GM21786 (cell line): ENCODE results near the gene TENM4.
"Not testable (repeated sequence)": the region's sequence is repeated elsewhere in the genome, so short reads cannot be mapped to it uniquely, and the experiment has no call there.

ENCODE experiments used
- ATAC-seq: cut with Tn5 transposase; IDR thresholded peaks from one replicate; pipeline ENCODE4 v1.9.1; 2021; ENCODE audit not compliant: unreplicated experiment

TENM4 gene

DNA sequence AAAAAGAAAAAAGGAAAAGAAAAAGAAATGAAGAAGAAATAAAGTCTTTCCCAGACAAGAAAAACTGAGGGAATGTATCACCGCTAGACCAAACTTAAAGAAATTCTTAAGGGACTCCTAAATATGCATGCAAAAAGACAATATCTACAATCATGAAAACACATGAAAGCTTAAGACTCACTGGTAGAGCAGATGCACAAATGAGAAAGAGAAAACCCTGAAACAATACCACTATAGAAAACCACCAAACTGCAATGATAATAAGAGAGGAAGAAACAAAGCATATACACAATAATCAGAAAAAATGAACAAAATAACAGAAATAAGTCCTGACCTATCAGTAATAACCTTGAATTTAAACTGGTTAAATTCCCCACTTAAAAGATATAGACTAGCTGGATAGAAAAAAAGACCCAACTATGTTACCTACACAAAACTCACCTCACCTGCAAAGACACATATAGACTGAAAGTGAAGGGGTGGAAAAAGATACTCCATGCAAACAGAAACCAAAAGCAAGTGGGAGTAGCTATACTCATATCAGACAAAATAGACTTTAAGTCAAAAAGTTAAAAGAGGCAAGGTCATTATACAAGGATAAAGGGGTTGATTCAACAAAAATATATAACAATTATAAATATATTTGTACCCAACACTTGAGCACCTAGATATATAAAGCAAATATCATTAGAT is 804.9 kb downstream of the TENM4 start:
- no peak for ATAC-seq

DNA sequence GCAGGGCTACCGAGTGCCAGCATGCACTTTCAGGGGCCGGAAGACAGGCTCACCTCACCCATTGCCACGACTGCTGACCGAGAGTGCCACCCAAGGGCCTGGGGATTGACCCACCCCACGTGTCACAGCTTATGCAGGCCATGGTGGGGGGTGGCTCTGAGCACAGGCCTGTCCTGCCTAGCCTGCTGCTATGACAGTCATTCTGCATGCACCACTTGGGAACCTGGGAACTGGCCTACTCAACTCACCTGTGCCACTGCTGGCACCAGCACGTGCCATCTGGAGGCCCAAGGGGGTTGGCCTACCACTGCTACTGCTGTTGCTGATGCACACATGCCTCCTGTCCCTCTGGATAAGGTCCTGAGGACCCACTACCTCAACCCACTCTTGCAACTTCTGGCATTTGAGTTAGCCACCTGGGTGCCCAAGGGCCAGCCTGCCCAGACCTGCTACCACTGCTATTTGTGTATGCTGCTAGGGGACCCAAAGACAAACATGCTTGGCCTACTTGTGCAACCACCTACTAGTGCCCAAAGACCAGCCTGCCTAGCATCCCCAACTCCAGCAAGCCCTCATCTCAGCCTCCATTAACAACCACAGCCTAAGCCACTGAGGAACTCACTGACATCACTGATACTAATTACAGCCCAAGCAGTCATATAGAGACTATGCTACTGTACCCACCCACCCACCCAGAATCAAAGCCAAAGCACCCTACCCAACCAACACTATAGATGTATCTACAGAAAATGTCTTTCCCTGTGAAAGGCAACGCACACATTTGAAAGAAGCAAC is 807.1 kb downstream of the TENM4 start:
- ATAC-seq: no peak

DNA sequence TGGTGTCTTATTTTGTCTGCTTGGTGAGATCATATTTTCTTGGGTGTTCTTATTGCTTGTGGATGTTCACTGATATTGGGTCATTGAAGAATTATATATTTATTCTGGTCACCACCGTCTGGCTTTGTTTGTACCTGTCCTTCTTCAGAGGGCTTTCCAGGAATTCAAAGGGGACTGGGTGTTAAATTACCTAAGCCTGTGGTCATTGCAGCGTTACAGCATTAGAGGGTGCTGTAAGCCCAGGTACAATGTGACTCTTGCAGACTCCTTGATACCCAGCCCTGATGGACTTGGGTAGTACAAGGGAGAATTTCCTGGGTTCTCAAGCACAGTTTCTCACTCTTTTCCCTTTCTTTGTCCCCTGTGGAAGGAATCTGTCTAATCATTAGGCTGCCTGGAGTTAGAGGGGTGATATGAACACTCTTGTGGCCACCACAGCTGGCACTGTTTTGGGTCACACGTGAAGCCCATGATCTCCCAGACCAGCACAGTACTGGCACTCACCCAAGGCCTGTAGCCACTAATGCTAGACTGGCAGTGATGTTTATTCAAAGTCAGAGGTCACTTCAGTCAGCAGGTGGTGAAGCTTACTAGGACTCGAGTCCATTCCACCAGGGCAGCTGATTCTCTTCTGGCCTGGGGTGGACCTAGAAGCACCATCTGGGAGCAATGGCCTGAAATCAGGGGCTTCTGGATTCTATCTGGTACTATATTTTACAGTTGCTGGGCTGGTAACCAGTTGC is 810.1 kb downstream of the TENM4 start:
- no peak for ATAC-seq

DNA sequence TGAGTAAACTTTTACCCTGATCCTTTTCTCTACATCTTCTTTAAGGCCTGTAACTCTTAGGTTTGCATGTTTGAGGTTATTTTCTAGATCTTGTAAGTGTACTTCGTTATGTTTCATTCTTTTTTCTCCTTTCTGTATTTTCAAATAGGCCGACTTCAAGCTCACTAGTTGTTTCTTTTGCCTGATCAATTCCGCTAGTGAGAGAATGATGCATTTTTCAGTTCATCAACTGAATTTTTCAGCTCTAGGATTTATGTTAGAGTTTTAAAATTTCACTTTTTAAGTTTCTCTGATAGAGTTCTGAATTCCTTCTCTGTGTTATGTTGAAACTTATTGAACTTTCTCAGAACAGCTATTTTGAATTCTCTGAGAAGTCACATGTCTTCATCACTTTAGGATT is 810.7 kb downstream of the TENM4 start:
- no peak for ATAC-seq

- no peak for ATAC-seq
These were observed 818.2 kb downstream of the TENM4 start for GRCh38 chr11:78622666-78623065.

DNA sequence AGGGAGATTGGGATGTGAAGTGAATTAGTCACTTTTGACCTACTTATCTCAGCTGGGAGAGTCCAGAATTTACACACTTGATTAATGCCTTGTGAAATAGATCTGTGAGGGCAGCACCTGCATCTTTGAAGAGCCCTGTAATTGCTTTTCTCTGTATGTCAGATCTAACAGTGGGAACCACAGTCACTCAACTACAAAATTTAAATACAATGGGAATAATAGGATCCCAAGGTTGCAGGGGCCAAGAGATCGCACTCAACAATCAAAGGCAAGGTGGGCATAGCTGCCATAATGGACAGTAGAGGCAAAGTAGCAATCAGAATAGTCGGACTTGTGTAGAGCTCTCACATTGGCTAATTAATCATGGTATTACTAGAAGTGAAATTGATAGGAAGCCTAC is 820.7 kb downstream of the TENM4 start:
- no peak for ATAC-seq

GRCh38 chr11:78615724-78616123 is 825.1 kb downstream of the TENM4 start:
- ATAC-seq: no peak

- ATAC-seq: no peak
These were observed 827.4 kb downstream of the TENM4 start for GRCh38 chr11:78613378-78613813.

- ATAC-seq: no peak
These were observed 828.0 kb downstream of the TENM4 start for GRCh38 chr11:78612721-78613377.

GRCh38 chr11:78609321-78609720 is 831.5 kb downstream of the TENM4 start:
- ATAC-seq: not testable (repeated sequence)

- no peak for ATAC-seq
These were observed 833.1 kb downstream of the TENM4 start for GRCh38 chr11:78607696-78608095.

GRCh38 chr11:78606667-78607066 is 834.2 kb downstream of the TENM4 start:
- ATAC-seq: no peak

DNA sequence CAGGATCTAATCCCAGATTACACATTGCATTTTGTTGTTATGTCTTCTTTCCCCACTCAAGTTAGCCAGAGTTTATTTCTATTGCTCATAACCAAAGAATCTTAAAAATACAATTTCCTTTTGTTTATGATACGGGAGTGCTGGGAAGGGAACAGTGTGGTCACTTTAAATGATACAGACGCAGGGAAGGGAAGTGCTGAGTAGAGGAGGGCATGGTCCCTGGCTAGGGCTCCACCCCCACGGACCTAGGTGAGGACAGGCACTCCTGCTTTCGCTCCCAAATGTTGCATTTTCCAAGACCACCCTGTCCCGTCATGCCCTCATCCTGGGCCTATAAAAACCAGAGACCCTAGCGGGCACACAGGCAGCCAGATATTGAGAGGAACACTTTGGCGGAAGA is 835.5 kb downstream of the TENM4 start:
- ATAC-seq: no peak

DNA sequence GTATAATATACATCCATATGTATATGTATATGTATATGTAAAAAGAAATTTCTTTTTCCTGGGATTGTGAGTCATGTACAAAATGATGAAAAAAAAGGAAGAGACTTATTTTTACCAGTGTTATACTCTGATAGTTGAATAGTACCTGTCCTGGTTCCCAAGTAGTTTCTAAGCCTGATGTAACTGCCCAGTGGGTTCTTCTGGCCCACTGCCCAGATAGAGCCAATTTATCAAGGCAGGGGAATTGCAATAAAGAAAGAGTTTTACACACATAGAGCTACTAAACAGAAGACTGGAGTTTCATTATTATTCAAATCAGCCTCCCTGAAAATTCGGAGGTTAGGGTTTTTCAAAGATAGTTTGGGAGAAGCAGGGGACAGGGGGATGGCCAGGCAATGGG is 837.0 kb downstream of the TENM4 start:
- no peak for ATAC-seq
